HepG2 (cell line): ENCODE data around the gene ANKLE1. TPM values are rescaled to one million over a fixed set of nuclear protein-coding genes. Genes with fewer than 3 reads are reported as not detected.

Experiments used
- ARID2 ChIP-seq: sonication (generic); formaldehyde crosslinking; IDR thresholded peaks from 2 replicates; pipeline ENCODE4 v1.8.1; 2022; ENCODE audit warnings: mild to moderate bottlenecking, missing genetic modification reagents, borderline replicate concordance
- ELF1 ChIP-seq: sonication (generic); formaldehyde crosslinking; IDR thresholded peaks from 2 replicates; pipeline ENCODE4 v1.4.0; 2020; ENCODE audit warnings: missing genetic modification reagents
- HDAC2 ChIP-seq: sonication (generic); formaldehyde crosslinking; IDR thresholded peaks from 2 replicates; pipeline ENCODE4 v1.4.0; 2020; ENCODE audit warnings: missing genetic modification reagents
- MAX ChIP-seq: IDR thresholded peaks from 2 replicates; pipeline ENCODE4 v1.6.1; 2012; ENCODE audit warnings: inconsistent platforms
- PATZ1 ChIP-seq: sonication (generic); formaldehyde crosslinking; IDR thresholded peaks from 2 replicates; pipeline ENCODE4 v1.4.0; 2020; ENCODE audit warnings: missing genetic modification reagents
- RFX3 ChIP-seq: IDR thresholded peaks from 2 replicates; pipeline ENCODE4 v1.6.1; 2016; ENCODE audit warnings: missing biosample characterization, missing genetic modification reagents
- SRY ChIP-seq: sonication (generic); formaldehyde crosslinking; IDR thresholded peaks from 2 replicates; pipeline ENCODE4 v1.8.0; 2022; ENCODE audit warnings: mild to moderate bottlenecking, missing genetic modification reagents
- ZNF572 ChIP-seq: sonication (generic); formaldehyde crosslinking; IDR thresholded peaks from 2 replicates; pipeline ENCODE4 v1.5.1; 2020; ENCODE audit warnings: mild to moderate bottlenecking, missing genetic modification reagents
- ZNF773 ChIP-seq: sonication (generic); formaldehyde crosslinking; IDR thresholded peaks from 2 replicates; pipeline ENCODE4 v1.4.0; 2020; ENCODE audit warnings: missing genetic modification reagents, borderline replicate concordance
- polyA plus RNA-seq, 8 experiments: library from polyadenylated mRNA; depleted of rRNA in 3 of 8; stranded (reverse) in 7 of 8; unstranded in 1 of 8; fragments of >200 nt; fragmentation: Illumina TruSeq in 4 of 8; extraction: Trizol in 4 of 8; gene quantifications; 2 replicates each; pipeline versions ENCODE4 v1.2.1 to v1.2.3, GENCODE V29; 2011 to 2016; ENCODE audit warnings: low read depth in 4 of 8, missing spikeins in 1 of 8, mixed read lengths in 1 of 8; ENCODE audit not compliant: insufficient read depth in 1 of 8
- total RNA-seq, 5 experiments: library from RNA; depleted of rRNA; stranded (reverse); fragments of >200 nt; fragmentation: Illumina TruSeq; extraction: Trizol; gene quantifications; 2 replicates each; pipeline ENCODE4 v1.2.3, GENCODE V29; 2016; ENCODE audit warnings: low read depth in 1 of 5
- TF ChIP-seq, protein P1 (sequence below): fragments of 450-650 bp; IDR thresholded peaks from 2 replicates; pipeline ENCODE4 v1.6.1; 2017; ENCODE audit warnings: mild to moderate bottlenecking
- TF ChIP-seq, protein P2 (sequence below): sonication (generic); formaldehyde crosslinking; IDR thresholded peaks from 2 replicates; pipeline ENCODE4 v1.4.0; 2020; ENCODE audit warnings: missing genetic modification reagents

The ANKLE1 gene
- total and polyA plus RNA-seq, 2 of the 13 experiments (the other 11 are each of a cell fraction or from before 2014, with no cell fraction given) = 0.69 to 1.5 TPM

DNA sequence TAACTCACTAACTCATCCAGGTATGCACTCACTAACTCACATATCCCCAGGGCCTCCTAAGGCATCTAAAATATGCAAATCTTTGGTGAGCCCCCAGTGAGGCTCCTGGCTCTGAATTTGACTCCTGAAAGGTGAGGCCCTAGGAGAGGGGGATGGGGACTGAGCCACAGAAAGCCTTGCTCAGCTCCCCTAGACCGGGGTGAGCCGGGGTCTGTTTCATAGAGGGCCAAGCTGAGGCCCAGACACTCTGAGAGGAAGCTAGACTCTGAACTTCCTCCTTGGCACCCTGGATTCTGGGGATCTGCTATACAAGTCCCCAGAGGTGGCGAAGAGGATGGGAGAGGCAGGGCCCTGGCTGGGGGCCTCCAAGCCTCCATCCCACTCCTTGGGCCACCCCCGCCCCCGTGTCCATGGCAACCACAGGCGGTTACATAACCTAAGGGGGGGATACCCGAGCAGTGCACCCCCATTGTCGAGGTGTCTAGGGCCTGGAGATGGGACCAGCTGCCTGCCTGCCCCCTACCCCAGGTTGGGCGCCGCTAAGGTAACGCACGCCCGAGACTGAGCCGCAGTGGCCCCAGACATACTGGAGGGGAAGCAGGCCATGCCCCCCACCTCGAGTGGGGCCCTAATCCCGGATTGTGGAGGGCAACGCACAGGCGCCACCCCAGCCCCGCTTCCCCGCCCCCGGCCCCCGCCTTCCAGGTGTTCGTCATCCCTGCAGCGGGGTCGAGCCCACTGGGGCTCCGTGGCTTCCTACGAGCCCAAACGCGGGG lies 20.9 kb downstream of the ANKLE1 start (continued):
- TF ChIP-seq, protein P1, sequence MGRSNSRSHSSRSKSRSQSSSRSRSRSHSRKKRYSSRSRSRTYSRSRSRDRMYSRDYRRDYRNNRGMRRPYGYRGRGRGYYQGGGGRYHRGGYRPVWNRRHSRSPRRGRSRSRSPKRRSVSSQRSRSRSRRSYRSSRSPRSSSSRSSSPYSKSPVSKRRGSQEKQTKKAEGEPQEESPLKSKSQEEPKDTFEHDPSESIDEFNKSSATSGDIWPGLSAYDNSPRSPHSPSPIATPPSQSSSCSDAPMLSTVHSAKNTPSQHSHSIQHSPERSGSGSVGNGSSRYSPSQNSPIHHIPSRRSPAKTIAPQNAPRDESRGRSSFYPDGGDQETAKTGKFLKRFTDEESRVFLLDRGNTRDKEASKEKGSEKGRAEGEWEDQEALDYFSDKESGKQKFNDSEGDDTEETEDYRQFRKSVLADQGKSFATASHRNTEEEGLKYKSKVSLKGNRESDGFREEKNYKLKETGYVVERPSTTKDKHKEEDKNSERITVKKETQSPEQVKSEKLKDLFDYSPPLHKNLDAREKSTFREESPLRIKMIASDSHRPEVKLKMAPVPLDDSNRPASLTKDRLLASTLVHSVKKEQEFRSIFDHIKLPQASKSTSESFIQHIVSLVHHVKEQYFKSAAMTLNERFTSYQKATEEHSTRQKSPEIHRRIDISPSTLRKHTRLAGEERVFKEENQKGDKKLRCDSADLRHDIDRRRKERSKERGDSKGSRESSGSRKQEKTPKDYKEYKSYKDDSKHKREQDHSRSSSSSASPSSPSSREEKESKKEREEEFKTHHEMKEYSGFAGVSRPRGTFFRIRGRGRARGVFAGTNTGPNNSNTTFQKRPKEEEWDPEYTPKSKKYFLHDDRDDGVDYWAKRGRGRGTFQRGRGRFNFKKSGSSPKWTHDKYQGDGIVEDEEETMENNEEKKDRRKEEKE = no peak
- TF ChIP-seq PATZ1 = peak; percentile 28; the same call in 1 of the 2 replicates
- no peak for TF ChIP-seq HDAC2 (CRISPR knock-in tag)
- no peak for TF ChIP-seq SRY (CRISPR knock-in tag)
- no peak for TF ChIP-seq ZNF773 (CRISPR knock-in tag)
- TF ChIP-seq ZNF572 (CRISPR knock-in tag) = 0 out of 2 replicates have a peak, but pooled peaks have one; percentile 7
- no peak for TF ChIP-seq MAX
- peak; percentile 60 for TF ChIP-seq RFX3 (CRISPR knock-in tag)
- TF ChIP-seq, protein P2, sequence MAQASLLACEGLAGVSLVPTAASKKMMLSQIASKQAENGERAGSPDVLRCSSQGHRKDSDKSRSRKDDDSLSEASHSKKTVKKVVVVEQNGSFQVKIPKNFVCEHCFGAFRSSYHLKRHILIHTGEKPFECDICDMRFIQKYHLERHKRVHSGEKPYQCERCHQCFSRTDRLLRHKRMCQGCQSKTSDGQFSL = 0 out of 2 replicates have a peak, but pooled peaks have one; percentile 49
- TF ChIP-seq ARID2 (CRISPR knock-in tag) = no peak
- no peak for TF ChIP-seq ELF1 (CRISPR knock-in tag)
- TF ChIP-seq, all 625 proteins: peak for 9
